Activated CD4-positive, alpha-beta T cell treated with anti-CD3 and anti-CD28 coated beads for 1 hour (primary cell): ENCODE measurements around the gene CCDC144A.
"Not testable (repeated sequence)": the region's sequence is repeated elsewhere in the genome, so short reads cannot be mapped to it uniquely, and the experiment has no call there.

Source experiments
- DNase-seq: peaks from one replicate; pipeline ENCODE4 v3.0.0-alpha.2; 2020

CCDC144A gene, protein sequence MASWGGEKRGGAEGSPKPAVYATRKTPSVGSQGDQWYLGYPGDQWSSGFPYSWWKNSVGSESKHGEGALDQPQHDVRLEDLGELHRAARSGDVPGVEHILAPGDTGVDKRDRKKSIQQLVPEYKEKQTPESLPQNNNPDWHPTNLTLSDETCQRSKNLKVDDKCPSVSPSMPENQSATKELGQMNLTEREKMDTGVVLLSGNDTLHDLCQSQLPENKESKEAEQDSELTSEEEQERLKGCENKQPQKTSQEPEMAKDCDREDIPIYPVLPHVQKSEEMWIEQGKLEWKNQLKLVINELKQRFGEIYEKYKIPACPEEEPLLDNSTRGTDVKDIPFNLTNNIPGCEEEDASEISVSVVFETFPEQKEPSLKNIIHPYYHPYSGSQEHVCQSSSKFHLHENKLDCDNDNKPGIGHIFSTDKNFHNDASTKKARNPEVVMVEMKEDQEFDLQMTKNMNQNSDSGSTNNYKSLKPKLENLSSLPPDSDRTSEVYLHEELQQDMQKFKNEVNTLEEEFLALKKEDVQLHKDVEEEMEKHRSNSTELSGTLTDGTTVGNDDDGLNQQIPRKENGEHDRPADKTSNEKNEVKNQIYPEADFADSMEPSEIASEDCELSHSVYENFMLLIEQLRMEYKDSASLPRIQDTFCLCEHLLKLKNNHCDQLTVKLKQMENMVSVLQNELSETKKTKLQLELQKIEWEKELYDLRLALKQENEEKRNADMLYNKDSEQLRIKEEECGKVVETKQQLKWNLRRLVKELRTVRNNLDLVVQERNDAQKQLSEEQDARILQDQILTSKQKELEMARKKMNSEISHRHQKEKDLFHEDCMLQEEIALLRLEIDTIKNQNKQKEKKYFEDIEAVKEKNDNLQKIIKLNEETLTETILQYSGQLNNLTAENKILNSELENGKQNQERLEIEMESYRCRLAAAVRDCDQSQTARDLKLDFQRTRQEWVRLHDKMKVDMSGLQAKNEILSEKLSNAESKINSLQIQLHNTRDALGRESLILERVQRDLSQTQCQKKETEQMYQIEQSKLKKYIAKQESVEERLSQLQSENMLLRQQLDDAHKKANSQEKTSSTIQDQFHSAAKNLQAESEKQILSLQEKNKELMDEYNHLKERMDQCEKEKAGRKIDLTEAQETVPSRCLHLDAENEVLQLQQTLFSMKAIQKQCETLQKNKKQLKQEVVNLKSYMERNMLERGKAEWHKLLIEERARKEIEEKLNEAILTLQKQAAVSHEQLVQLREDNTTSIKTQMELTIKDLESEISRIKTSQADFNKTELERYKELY (N-terminal part only)

DNA sequence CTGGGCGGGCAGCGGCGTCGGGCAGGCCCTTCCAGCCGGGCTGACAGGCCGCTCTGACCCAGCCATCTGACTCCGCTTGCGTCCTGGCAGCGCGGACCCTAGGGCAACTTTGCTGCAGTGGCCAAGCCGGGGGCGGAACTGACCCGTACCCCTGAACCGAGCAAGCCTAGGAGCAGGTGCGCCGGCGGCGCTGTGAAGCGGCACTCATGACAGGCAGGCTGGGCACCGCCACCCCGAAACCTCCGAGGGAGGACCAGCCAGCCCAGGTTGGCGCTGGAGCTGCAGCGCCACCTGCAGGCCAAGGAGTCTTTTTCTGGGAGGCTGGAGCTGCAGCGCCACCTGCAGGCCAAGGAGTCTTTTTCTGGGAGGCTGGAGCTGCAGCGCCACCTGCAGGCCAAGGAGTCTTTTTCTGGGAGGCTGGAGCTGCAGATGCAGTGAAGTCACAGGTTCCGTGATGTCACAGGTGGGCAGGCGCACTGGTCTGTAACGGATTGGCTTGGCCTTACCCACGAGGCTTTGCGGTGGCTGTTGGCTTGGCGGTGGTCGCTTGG lies at the start of gene CCDC144A:
TSS of gene CCDC144A (plus strand) at position 511 of the 551 bp plus-strand sequence. CDS start 160 bp downstream, outside the sequence.
- peak; percentile 39 for DNase-seq

DNA sequence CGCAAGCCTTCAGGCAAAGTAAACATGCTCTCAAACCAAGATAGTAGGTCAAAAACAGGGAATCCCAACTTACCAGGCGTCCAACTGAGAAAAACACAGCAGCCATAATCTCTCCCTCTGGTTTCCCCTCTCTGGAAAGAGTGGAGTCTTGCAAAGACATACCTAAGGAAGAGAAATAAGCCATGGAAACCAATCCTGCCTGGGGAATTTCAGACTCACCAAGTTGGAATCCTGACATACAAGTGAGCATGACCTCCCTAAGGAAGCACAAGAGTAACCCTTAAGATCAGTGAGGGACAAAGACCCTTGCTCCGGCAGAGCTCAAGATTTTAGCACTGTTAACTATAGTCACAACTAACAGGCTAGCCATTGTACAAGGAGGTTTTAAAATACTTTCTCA lies 40.5 kb upstream of the CCDC144A start:
- DNase-seq, result no peak

DNA sequence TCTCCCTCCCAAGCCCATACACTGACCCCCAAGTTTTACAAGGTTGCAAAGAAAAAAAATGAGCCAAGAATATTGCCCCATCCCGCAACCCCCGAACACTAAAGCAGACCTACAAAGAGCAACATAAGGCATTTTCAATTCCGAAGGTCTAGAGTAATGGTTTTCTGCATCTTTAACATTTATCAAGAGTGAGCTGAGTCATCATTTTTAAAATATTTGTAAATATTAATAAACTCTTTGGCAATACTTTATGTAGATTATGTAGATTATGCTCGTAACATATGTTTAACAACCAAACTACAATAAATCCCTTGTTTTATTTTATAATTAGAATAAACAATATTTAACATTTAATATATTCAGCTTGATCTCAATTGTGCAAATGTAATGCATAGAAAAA lies 37.8 kb upstream of the CCDC144A start:
- no peak for DNase-seq

DNA sequence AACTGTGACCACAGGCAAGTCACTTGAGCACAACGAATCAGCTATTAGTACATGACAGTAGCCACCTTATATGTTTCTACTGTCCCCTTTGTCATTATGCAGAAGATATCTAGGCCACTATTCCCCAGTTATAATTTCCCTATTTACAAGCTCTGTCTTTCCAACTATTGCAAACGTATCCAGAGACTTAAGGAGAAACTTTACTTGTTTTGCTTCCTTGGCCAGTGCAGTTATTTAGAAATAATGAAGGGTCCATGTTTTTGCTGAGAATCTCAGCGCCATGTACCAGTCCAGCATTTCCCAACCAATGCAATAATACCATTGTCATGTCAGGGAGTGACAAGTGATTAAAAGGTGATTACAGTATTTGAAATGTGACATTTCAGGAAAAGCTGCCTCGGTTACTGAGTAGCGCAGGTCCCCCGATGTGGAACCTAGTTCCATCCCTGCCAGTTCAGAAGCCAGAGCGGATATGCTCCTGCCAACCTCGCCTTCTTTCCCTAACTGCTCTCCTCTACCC lies 37.1 kb upstream of the CCDC144A start:
- DNase-seq, result no peak

DNA sequence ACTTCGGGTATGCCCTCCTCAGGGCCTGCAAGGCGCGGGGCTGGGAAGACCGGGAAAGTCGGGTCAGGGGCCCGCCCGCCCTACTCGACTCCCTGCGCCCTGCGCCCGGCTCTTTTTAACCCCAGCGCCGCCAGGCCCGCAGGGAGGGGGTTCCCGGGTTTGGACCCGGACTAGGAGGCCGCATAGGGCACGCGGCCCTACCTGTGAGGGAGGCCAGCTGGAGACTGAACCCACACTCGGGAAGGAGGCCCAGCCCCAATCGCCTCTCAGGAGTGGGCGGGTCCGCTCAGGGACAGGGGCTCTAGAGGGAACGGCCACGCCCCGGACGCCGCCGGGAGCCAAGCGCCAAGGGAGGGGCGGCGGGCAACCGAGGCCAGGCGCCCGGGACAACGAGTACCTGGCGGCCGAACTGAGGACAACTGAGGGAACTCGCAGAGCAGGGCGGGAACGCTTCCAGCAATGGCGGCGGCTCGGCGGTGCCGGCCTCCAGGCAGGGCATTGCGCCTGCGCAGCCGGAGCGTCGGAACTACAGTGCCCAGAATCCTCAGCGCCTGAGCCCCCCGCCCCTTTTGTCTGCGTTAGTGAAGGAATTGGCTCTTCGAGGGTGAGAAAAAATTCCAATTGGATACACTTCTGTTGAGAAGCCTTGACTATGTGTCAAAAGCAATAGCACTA lies 36.5 kb upstream of the CCDC144A start, which contains the start of gene ZNF624:
TSS of gene ZNF624 (minus strand) at position 484 of the 675 bp plus-strand sequence.
- DNase-seq, result peak; percentile 80

DNA sequence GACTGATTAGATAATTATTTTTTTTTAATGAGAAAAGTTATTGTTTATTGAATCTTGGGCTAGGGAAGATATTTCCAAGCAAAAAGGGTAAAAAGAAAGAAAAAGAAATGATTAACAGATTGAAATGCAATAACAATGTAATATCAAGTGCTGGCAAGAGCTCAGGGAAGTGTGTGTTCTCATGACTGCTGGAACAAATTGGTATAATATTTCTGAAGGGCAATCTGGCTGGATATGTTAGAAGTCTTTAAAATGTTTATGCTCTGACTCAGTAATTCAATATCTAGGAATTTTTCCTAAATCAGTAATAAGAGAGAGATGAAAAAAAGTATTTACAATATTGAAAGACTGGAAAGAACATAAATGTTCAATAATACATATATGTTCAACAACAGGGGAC lies 28.8 kb upstream of the CCDC144A start:
- DNase-seq, result no peak

DNA sequence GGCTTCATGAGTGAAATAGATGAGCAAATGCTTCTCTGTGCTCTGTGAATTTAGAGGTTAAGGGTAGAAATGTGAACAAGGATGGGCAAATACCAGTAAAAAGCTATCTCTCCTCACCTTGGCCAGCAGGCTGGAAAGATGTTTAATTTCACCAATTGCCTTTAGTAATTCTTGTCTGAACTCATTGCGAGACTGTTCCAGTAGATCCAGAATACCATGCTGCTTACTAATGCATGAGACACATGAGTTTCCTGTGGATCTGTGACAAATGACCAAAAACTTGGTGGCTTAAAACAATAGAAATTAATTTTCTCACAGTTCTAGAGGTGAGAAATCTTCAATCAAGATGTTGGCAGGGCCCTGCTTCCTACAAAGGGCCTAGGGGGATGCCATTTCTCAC lies 27.1 kb upstream of the CCDC144A start:
- DNase-seq, result no peak

DNA sequence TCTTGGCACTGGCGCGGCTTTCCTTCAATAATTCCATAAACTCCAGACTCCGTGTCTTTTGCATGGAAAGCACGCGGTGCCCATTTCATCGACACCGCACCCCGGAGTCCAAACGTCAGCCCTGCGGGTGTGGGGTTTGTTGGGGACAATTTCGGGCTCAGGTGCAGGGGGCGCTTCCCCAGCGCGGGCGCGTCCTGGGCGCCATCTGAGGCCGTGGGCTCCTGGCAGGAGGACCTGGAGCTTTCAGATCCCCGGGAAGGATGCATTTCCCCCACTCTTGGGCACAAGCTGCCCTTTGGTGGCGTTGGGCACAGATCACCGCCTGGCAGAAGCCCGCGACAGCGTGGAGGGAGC lies 23.5 kb upstream of the CCDC144A start:
- not testable (repeated sequence) for DNase-seq

DNA sequence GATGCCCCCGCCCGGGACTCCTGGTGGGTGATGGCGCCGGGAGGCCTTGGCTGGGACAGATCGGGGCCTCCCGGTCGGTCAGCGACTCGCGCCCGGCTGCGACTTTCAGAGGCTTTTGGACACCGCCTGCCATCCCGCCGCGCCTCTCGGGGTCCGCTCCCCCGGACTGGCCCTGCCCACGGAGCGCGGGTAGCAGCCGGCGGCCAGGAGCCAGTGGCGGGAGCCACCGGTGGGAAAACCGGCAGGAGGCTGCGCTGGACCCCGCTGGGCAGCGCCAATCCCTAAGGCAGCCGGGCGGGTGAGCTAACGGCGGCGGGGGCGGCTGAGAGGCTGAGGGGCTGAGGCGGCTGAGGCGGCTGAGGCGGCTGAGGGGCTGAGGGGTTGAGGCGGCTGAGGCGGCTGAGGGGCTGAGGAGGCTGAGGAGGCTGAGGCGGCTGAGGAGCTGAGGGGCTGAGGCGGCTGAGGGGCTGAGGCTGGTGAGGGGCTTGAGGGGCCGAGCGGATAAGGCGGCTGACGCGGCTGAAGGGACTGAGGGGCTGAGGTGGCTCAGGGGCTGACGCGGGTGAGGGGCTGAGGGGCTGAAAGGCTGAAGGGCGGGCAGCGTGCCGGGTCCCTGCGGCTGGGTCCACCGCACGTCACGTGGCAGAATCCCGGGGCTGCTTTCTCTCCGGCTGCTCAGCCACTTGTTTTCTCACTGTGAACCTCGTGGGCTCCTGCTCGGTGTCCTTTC lies 23.0 kb upstream of the CCDC144A start:
- not testable (repeated sequence) for DNase-seq

DNA sequence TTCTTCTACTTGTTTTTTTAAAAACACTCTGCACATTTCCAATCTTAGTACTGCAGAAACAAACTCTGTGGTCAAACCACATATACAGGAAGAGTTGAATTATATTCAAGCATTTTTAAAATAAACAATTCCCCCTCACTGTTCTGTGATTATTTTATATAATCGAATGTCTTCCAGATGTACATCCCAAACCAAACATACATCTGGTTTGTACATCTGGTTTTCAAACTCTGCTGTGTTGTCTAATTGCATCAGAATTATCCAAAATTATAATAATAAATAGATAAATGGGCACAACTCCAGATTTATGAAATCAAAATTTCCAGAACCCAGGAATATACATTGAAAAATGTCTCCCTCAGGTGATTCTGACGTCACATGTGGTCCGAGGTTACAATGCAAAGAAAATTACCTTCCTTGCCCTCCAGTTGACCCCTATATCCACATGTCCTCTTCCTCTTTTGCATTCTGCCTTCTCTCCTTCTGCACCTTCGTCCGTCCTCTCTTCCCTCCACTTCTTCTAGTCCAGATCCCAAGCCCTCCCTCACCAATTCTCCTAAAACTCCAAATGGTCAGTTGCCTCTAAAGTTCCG lies 13.3 kb upstream of the CCDC144A start:
- no peak for DNase-seq

DNA sequence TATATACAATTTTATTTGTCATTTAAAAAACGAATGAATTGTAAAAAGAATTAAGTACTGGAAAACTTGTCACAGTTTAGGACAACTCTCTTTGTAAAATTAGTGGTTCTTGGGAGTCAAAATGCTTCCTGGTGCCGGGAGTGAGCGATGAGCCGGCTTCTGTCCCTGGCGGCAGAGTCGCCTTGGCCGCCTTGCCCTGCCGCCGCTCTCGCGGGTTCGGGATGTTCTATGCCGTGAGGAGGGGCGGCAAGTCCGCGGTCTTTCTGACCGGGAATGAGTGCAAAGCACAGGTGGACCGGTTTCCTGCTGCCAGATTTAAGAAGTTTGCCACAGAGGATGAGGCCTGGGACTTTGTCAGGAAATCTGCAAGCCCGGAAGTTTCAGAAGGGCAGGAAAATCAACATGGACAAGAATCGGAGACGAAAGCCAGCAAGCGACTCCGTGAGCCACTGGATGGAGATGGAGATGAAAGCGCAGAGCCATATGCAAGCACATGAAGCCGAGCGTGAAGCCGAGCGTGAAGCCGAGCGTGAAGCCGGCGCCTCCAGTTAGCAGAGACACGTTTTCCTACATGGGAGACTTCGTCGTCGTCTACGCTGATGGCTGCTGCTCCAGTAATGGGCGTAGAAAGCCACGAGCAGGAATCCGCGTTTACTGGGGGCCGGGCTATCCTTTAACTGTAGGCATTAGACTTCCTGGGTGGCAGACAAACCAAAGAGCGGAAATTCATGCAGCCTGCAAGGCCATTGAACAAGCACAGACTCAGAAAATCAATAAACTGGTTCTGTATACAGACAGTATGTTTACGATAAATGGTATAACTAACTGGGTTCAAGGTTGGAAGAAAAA lies 6.5 kb upstream of the CCDC144A start:
- not testable (repeated sequence) for DNase-seq

DNA sequence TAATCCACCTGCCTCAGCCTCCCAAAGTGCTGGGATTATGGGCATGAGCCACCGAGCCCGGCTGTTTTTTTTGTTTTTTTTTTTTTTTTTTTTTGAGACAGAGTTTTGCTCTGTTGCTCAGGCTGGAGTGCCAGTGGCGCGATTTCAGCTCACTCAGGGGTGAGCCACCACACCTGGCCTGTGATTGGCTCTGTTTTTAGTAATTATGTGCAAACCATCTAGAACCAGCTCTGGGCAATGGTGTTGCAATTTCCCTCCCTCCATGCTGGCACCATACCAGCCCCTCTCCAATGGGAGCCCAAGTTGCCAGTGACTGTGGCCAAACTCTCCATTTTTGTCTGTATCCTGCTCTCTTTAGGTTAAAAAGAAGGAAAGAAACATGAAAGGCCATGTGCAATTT lies 4.0 kb upstream of the CCDC144A start:
- DNase-seq, result not testable (repeated sequence)

DNA sequence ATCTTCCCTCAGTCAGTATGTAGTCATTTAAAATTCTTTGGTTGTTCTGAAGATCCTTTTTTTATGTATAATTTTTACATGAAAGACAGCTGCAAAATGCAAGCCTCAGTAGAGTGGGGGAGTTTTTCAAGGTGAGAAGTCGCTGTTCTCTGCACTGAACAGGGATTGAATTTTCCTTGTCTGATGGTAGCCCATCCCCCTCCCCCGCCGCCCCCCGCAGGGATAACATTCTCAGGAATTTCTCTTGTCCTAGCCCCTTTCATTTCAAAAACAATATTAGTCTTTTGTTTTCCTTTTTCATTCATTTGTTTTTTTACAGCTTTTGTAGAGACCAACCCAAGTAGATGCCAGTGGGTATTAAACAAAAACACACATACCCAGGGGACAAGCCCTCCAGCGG lies 2.9 kb upstream of the CCDC144A start:
- not testable (repeated sequence) for DNase-seq

DNA sequence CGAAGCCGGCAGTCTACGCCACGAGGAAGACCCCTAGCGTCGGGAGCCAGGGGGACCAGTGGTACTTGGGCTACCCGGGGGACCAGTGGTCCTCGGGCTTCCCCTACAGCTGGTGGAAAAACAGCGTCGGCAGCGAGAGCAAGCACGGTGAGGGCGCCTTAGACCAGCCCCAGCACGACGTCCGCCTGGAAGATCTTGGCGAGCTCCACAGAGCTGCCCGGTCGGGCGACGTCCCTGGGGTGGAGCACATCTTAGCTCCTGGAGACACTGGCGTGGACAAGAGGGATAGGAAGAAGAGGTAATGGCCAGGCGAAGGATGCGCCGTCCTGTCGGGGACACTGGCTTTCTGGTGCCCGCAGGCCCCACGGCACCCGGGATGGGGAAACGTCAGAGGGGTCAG lies 406 bp downstream of the CCDC144A start:
- DNase-seq, result not testable (repeated sequence)

DNA sequence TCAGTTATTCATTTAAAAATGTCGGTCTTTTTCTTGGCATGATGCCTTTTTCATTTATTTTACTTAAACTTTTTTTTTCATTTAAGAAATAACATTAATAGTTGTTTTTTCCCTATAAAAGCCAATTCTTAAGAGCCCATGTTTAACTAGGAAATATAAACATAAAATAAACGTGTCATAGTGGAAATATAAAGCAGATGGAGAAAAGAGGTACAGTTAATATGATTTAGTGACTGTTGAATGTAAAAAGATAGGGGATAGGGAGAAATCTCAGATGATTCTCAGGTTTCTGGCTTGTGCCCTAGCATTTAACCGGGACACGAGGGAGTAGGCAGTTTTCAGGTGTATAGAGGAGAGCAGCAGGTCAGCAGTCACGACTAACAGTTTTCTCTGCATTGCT lies 7.6 kb downstream of the CCDC144A start:
- not testable (repeated sequence) for DNase-seq

DNA sequence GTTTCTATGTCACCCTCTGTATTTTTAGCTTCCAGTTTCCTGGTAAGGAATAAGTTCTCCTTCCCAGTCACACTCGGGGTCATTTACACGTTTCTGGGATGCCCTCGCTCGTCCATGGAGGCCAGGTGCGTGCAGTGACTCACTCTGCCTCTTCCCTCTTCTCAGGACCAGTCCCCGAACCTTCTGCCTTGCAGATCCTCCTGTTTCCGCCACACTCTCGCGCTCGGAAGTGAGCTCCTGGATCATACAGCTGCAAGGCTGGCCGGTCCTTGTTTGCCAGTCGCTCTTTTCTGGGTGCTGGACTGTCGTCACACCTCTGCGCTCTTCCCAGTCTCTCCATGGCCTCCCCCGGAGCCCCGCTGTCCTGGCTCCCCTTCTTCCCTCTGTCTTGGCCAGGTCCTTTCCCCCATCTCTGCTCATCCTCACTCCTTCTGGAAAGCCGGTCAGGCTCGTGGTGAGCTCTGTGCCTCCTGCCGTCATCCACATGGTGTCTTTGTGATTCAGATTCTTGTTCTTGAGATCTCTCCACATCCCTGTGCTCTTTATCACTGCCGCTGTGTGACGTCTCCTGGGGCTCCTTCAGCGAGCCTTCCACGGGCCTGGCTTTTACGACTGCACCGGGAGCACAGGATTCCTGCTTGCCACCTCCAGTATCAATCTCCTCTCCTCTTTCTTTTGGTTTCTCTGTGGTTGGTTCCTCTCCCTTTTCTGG lies 55.6 kb downstream of the CCDC144A start:
- not testable (repeated sequence) for DNase-seq

DNA sequence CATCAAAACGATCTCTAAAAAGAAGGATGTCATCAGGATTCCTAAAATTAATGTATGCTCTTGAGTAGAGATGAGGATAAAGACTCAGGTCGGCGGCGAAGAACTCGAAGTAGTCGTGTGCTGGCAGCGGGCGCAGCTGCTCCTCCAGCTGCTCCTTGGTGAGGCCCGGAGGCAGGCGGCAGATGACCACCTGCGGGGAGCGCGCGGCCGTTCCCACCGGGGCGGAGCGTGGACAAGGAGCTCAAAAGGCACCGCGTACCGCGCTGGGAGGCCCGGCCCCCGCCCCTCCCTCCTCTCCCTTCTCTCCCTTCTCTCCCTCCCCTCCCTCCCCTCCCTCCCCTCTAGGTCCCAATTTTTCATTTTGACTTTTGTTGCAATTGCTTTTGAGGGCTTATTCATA lies 56.5 kb downstream of the CCDC144A start:
- DNase-seq, result not testable (repeated sequence)

DNA sequence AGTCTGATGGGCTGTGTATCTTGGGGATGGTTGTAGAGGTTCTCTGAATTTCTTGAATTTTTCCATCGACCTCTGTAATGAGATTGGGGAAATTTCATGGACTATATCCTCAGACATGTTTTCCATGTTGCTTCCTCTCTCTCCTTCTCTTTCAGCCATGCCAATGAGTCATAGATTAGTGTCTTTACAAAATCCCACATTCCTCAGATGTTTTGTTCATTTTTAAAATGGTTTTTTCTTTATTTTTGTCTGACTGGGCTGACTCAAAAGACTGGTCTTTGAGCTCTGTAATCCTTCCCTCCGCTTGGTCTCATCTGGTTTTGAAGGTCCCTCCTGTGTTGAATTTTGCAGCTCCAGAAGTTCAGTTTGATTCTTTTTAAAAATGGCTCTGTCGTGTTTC lies 60.5 kb downstream of the CCDC144A start:
- not testable (repeated sequence) for DNase-seq
